Measurements from ENCODE around the gene CREG2. TPM values are rescaled to one million over a fixed set of nuclear protein-coding genes. Genes with fewer than 3 reads are reported as not detected.

Gene CREG2
- total RNA-seq, 5 donors from 2014 or later (not counting 1 experiment from before 2014, with no cell fraction given) = 0.13 TPM; not detected in 4

DNA sequence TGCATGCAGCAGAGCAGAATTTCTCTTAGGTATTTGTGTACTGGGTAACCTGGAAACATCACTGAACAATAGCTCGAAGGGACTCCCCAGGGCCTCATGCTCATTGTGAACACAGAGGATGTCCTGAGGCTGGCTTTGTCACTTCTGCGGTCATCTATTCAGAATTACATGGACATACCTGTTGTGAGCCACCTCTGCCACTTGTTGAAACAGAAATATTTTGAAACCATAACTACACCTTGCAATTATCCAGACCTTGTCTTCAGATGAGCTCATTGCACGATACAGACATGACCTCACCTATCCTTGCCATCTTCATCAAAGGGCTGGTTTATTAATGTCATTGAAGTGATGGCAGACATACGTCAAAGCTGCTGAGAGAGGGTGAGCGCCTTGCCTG is 23.4 kb upstream of the CREG2 start:
- DNase-seq (no peak), ATAC-seq (replicated peaks in 1 of 4) (no peak)
- Mint-ChIP-seq H3K9me3 (peaks cover 0 to 7% (median 0%) of the 10 kb centered on the region in 3 donors), H3K36me3 (no peaks in the 10 kb centered on the region), H3K4me1 (peaks cover 0 to 2% (median 0%) of the 10 kb centered on the region in 3 donors), H3K27ac (no peak overlapping the region), H3K4me3 (no peak overlapping the region), H3K27me3 (peaks cover 4% of the 10 kb centered on the region in 2 donors)
- Histone ChIP-seq H3K27ac (ENCODE audit: low read length) (no peak overlapping the region), H3K27me3 (replicated peaks in 1 of 2; ENCODE audit: control insufficient read depth in 2 of 2, extremely low read depth in 1 of 2, insufficient read depth in 2 of 2, low read length in 1 of 2) (peaks cover 0 to 23% of the 10 kb centered on the region in 2 experiments), H3K9me3 (no peaks in the 10 kb centered on the region), H3K4me1 (ENCODE audit: control insufficient read depth in 1 of 2, extremely low read depth in 1 of 2, insufficient read depth in 2 of 2, low read length in 2 of 2) (no peaks in the 10 kb centered on the region), H3K36me3 (ENCODE audit: control insufficient read depth in 2 of 2, extremely low read depth in 1 of 2, insufficient read depth in 1 of 2, low read length in 1 of 2) (no peaks in the 10 kb centered on the region), H3K4me3 (ENCODE audit: control insufficient read depth in 1 of 2, extremely low read depth in 1 of 2, low read length in 1 of 2) (no peak overlapping the region)
- WGBS (ENCODE audit: insufficient coverage) = 93% methylated on average over 3 of the region's 5 CpGs
- ChIA-PET POLR2A (no interaction called here), CTCF (interaction anchor here in 1 of 2 donors (0.6 kb wide), 1 partner anchor 421 kb away, joined by 3 read pairs; no protein-coding TSS in a partner anchor)

- ATAC-seq (replicated peaks in 1 of 4) = no peak
- H3K4me3 Mint-ChIP-seq = no peak overlapping the region
- peaks cover 0 to 23% of the 10 kb centered on the region in 2 experiments for H3K27me3 ChIP-seq (replicated peaks in 1 of 2; ENCODE audit: control insufficient read depth in 2 of 2, extremely low read depth in 1 of 2, insufficient read depth in 2 of 2, low read length in 1 of 2)
- no peak overlapping the region for H3K4me3 ChIP-seq (ENCODE audit: control insufficient read depth in 1 of 2, extremely low read depth in 1 of 2, low read length in 1 of 2)
- no peak overlapping the region for H3K27ac ChIP-seq (ENCODE audit: low read length)
- peaks cover 4% of the 10 kb centered on the region in 2 donors for H3K27me3 Mint-ChIP-seq
- no peaks in the 10 kb centered on the region for H3K4me1 ChIP-seq (ENCODE audit: control insufficient read depth in 1 of 2, extremely low read depth in 1 of 2, insufficient read depth in 2 of 2, low read length in 2 of 2)
- WGBS (ENCODE audit: insufficient coverage) = 69% methylated on average over 4 of the region's 5 CpGs
- no peaks in the 10 kb centered on the region for H3K9me3 ChIP-seq
- peaks cover 0 to 4% (median 0%) of the 10 kb centered on the region in 3 donors for H3K9me3 Mint-ChIP-seq
- ChIA-PET CTCF (no interaction called here), POLR2A (no interaction called here)
- H3K36me3 ChIP-seq (ENCODE audit: control insufficient read depth in 2 of 2, extremely low read depth in 1 of 2, insufficient read depth in 1 of 2, low read length in 1 of 2) = no peaks in the 10 kb centered on the region
- H3K4me1 Mint-ChIP-seq = peaks cover 0 to 2% (median 0%) of the 10 kb centered on the region in 3 donors
- no peaks in the 10 kb centered on the region for H3K36me3 Mint-ChIP-seq
- DNase-seq = no peak
- H3K27ac Mint-ChIP-seq = no peak overlapping the region
Observed at GRCh38 chr2:101410114-101410513, 22.8 kb upstream of the CREG2 start.

DNA sequence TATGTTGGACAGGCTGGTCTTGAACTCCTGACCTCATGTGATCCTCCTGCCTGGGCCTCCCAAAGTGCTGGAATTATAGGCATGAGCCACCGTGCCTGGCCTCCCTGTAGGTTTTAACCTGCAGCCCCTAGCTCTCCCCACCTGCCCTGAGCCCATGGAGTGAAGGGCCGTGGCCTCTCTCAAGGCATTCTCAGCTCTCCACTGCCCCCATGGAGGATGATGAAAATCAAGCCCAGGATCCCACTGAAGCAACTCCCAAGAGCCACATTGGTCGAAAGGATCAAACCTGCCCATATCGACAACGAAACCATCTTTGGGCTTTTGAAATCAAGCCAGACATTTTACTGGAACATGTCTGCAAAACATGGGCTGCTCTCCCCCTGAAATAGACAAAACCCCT is 22.4 kb upstream of the CREG2 start:
- peaks cover 0 to 1% (median 0%) of the 10 kb centered on the region in 3 donors for H3K9me3 Mint-ChIP-seq
- ATAC-seq (replicated peaks in 1 of 4) (no peak), DNase-seq (no peak)
- Histone ChIP-seq H3K27ac (ENCODE audit: low read length) (no peak overlapping the region), H3K4me3 (ENCODE audit: control insufficient read depth in 1 of 2, extremely low read depth in 1 of 2, low read length in 1 of 2) (no peak overlapping the region), H3K9me3 (no peaks in the 10 kb centered on the region), H3K36me3 (ENCODE audit: control insufficient read depth in 2 of 2, extremely low read depth in 1 of 2, insufficient read depth in 1 of 2, low read length in 1 of 2) (no peaks in the 10 kb centered on the region), H3K27me3 (replicated peaks in 1 of 2; ENCODE audit: control insufficient read depth in 2 of 2, extremely low read depth in 1 of 2, insufficient read depth in 2 of 2, low read length in 1 of 2) (peaks cover 0 to 23% of the 10 kb centered on the region in 2 experiments), H3K4me1 (ENCODE audit: control insufficient read depth in 1 of 2, extremely low read depth in 1 of 2, insufficient read depth in 2 of 2, low read length in 2 of 2) (no peaks in the 10 kb centered on the region)
- peaks cover 0 to 2% (median 0%) of the 10 kb centered on the region in 3 donors for H3K4me1 Mint-ChIP-seq
- WGBS (ENCODE audit: insufficient coverage) = 71% methylated on average over 5 of the region's 5 CpGs
- H3K27me3 Mint-ChIP-seq = peaks cover 4% of the 10 kb centered on the region in 2 donors
- no peaks in the 10 kb centered on the region for H3K36me3 Mint-ChIP-seq
- no peak overlapping the region for H3K27ac Mint-ChIP-seq
- ChIA-PET POLR2A (no interaction called here), CTCF (no interaction called here)
- no peak overlapping the region for H3K4me3 Mint-ChIP-seq

DNA sequence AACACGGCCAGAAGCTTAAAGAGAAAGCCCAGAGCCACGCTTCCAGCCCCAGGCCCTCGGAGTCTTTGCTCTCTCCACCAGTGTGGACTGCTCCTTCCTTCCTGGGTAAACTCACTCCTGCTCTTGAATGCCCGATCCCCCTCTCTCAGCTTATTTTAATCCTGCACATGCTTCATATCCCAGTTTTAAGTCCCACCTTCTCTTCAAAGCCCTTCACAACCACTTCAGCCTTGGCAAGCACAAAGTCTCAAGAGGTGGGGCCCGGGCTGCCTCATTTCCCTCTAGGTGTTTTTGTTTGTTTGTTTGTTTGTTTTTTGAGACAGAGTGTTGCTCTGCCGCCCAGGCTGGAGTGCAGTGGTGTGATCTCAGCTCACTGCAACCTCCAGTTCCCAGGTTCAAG is 21.6 kb upstream of the CREG2 start:
- Histone ChIP-seq H3K36me3 (ENCODE audit: control insufficient read depth in 2 of 2, extremely low read depth in 1 of 2, insufficient read depth in 1 of 2, low read length in 1 of 2) (no peaks in the 10 kb centered on the region), H3K9me3 (no peaks in the 10 kb centered on the region), H3K27ac (ENCODE audit: low read length) (no peak overlapping the region), H3K27me3 (replicated peaks in 1 of 2; ENCODE audit: control insufficient read depth in 2 of 2, extremely low read depth in 1 of 2, insufficient read depth in 2 of 2, low read length in 1 of 2) (peaks cover 0 to 17% of the 10 kb centered on the region in 2 experiments), H3K4me1 (ENCODE audit: control insufficient read depth in 1 of 2, extremely low read depth in 1 of 2, insufficient read depth in 2 of 2, low read length in 2 of 2) (no peaks in the 10 kb centered on the region), H3K4me3 (ENCODE audit: control insufficient read depth in 1 of 2, extremely low read depth in 1 of 2, low read length in 1 of 2) (no peak overlapping the region)
- H3K27me3 Mint-ChIP-seq = peaks cover 4% of the 10 kb centered on the region in 2 donors
- ChIA-PET POLR2A (interaction anchor here in 1 of 2 donors (0.7 kb wide), 1 partner anchor 418 kb away, joined by 4 read pairs; no protein-coding TSS in a partner anchor), CTCF (interaction anchor here in 1 of 2 donors (0.7 kb wide), 1 partner anchor 1970 kb away, joined by 3 read pairs; no protein-coding TSS in a partner anchor)
- no peak overlapping the region for H3K4me3 Mint-ChIP-seq
- WGBS (ENCODE audit: insufficient coverage) = 73% methylated on average over 4 of the region's 6 CpGs
- no peaks in the 10 kb centered on the region for H3K36me3 Mint-ChIP-seq
- no peaks in the 10 kb centered on the region for H3K9me3 Mint-ChIP-seq
- H3K27ac Mint-ChIP-seq = no peak overlapping the region
- DNase-seq = no peak
- peaks cover 0 to 2% (median 0%) of the 10 kb centered on the region in 3 donors for H3K4me1 Mint-ChIP-seq
- ATAC-seq (replicated peaks in 1 of 4) = no peak

- Mint-ChIP-seq H3K4me1 (peaks cover 0 to 4% (median 0%) of the 10 kb centered on the region in 3 donors), H3K4me3 (no peak overlapping the region), H3K9me3 (no peaks in the 10 kb centered on the region)
Observed at GRCh38 chr2:101405351-101405899, 18.1 kb upstream of the CREG2 start.

DNA sequence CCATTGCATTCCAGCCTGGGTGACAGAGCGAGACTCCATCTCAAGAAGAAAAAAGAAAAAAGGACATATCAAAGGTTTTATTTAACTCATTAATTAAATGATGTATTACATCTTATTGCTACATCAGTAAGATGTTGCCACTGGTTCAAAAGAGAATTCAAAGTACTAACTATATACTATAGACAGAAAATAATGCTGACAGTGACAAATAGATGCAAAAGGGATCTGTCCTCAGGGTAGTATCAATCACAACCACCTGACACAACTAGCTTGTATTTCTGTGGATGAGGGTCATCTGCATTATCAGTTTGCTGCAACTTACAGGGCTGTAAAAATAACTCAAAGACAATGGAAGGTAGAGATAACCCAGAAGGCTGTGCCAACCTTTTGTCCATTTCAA is 16.4 kb upstream of the CREG2 start:
- peaks cover 0 to 19% of the 10 kb centered on the region in 2 experiments for H3K27me3 ChIP-seq (replicated peaks in 1 of 2; ENCODE audit: control insufficient read depth in 2 of 2, extremely low read depth in 1 of 2, insufficient read depth in 2 of 2, low read length in 1 of 2)
- POLR2A ChIA-PET = no interaction called here
- H3K36me3 ChIP-seq (ENCODE audit: control insufficient read depth in 2 of 2, extremely low read depth in 1 of 2, insufficient read depth in 1 of 2, low read length in 1 of 2) = no peaks in the 10 kb centered on the region
- Mint-ChIP-seq H3K9me3 (no peaks in the 10 kb centered on the region), H3K36me3 (no peaks in the 10 kb centered on the region), H3K27ac (no peak overlapping the region), H3K27me3 (peaks cover 16 to 18% of the 10 kb centered on the region in 2 donors), H3K4me1 (peaks cover 0 to 5% (median 0%) of the 10 kb centered on the region in 3 donors), H3K4me3 (no peak overlapping the region)
- no CpG with 5 or more reads among the region's 1 CpG for WGBS (ENCODE audit: insufficient coverage)
- CTCF ChIA-PET = interaction anchor here in 1 of 2 donors (0.5 kb wide), 1 partner anchor 14 kb away, joined by 3 read pairs; no protein-coding TSS in a partner anchor
- H3K4me1 ChIP-seq (ENCODE audit: control insufficient read depth in 1 of 2, extremely low read depth in 1 of 2, insufficient read depth in 2 of 2, low read length in 2 of 2) = no peaks in the 10 kb centered on the region
- no peak overlapping the region for H3K4me3 ChIP-seq (ENCODE audit: control insufficient read depth in 1 of 2, extremely low read depth in 1 of 2, low read length in 1 of 2)
- H3K9me3 ChIP-seq = no peaks in the 10 kb centered on the region
- no peak for ATAC-seq (replicated peaks in 1 of 4)
- no peak for DNase-seq
- H3K27ac ChIP-seq (ENCODE audit: low read length) = no peak overlapping the region

More at GRCh38 chr2:101405351-101405899, 18.1 kb upstream of the CREG2 start:
- Mint-ChIP-seq H3K27ac (no peak overlapping the region), H3K27me3 (peaks cover 11 to 17% of the 10 kb centered on the region in 2 donors), H3K36me3 (no peaks in the 10 kb centered on the region)
- H3K27me3 ChIP-seq (replicated peaks in 1 of 2; ENCODE audit: control insufficient read depth in 2 of 2, extremely low read depth in 1 of 2, insufficient read depth in 2 of 2, low read length in 1 of 2) = peaks cover 0 to 20% of the 10 kb centered on the region in 2 experiments
- POLR2A ChIA-PET = interaction anchor here in 1 of 2 donors (0.6 kb wide), 1 partner anchor 53 kb away, joined by 3 read pairs; no protein-coding TSS in a partner anchor
- CTCF ChIA-PET = no interaction called here
- no peak for ATAC-seq (replicated peaks in 1 of 4)
- no peaks in the 10 kb centered on the region for H3K9me3 ChIP-seq
- no peak overlapping the region for H3K27ac ChIP-seq (ENCODE audit: low read length)
- no peaks in the 10 kb centered on the region for H3K4me1 ChIP-seq (ENCODE audit: control insufficient read depth in 1 of 2, extremely low read depth in 1 of 2, insufficient read depth in 2 of 2, low read length in 2 of 2)
- WGBS (ENCODE audit: insufficient coverage) = no CpG with 5 or more reads among the region's 7 CpGs
- H3K36me3 ChIP-seq (ENCODE audit: control insufficient read depth in 2 of 2, extremely low read depth in 1 of 2, insufficient read depth in 1 of 2, low read length in 1 of 2) = no peaks in the 10 kb centered on the region
- DNase-seq = no peak
- H3K4me3 ChIP-seq (ENCODE audit: control insufficient read depth in 1 of 2, extremely low read depth in 1 of 2, low read length in 1 of 2) = no peak overlapping the region
